KMS-11 (cell line): ENCODE results near the gene LTB4R.

ENCODE experiments used
- H2AFZ ChIP-seq: fragments of 200-600 bp; sonication (generic); 2 replicates; pipeline ENCODE4 v1.6.1; 2016; ENCODE audit warnings: antibody characterized with exemption, mixed run types, low read depth
- H3K27ac ChIP-seq: fragments of 200-600 bp; sonication (generic); 2 replicates; pipeline ENCODE4 v1.6.1; 2016; ENCODE audit warnings: mild to moderate bottlenecking, mixed run types
- H3K27me3 ChIP-seq: fragments of 200-600 bp; sonication (generic); 2 replicates; pipeline ENCODE4 v1.6.1; 2017; ENCODE audit warnings: mild to moderate bottlenecking, low read depth, mixed run types, moderate library complexity; ENCODE audit not compliant: insufficient read depth
- H3K36me3 ChIP-seq: fragments of 200-600 bp; sonication (generic); 2 replicates; pipeline ENCODE4 v1.6.1; 2017; ENCODE audit warnings: mild to moderate bottlenecking, mixed run types; ENCODE audit not compliant: insufficient read depth
- H3K4me1 ChIP-seq: fragments of 200-600 bp; sonication (generic); 2 replicates; pipeline ENCODE4 v1.6.1; 2016; ENCODE audit warnings: mild to moderate bottlenecking, low read depth, mixed run types; ENCODE audit not compliant: poor library complexity, severe bottlenecking
- H3K4me2 ChIP-seq: fragments of 200-600 bp; sonication (generic); 2 replicates; pipeline ENCODE4 v1.7.0; 2016; ENCODE audit warnings: mild to moderate bottlenecking, mixed run types
- H3K4me3 ChIP-seq: fragments of 200-600 bp; sonication (generic); IDR thresholded peaks from 2 replicates; pipeline ENCODE4 v1.6.1; 2017; ENCODE audit warnings: low read depth, low read length, mixed read lengths; ENCODE audit not compliant: insufficient read depth
- H3K79me2 ChIP-seq: fragments of 200-600 bp; sonication (generic); 2 replicates; pipeline ENCODE4 v1.6.1; 2016; ENCODE audit warnings: low read depth, mixed run types; ENCODE audit not compliant: insufficient read depth
- H3K9ac ChIP-seq: fragments of 200-600 bp; sonication (generic); 2 replicates; pipeline ENCODE4 v1.6.1; 2016; ENCODE audit warnings: mild to moderate bottlenecking, mixed run types
- H4K20me1 ChIP-seq: fragments of 200-600 bp; sonication (generic); 2 replicates; pipeline ENCODE4 v1.6.1; 2016; ENCODE audit warnings: mild to moderate bottlenecking, mixed run types; ENCODE audit not compliant: insufficient read depth
- CTCF ChIP-seq: fragments of 200-600 bp; sonication (generic); conservative IDR thresholded peaks from 2 replicates; pipeline ENCODE4 v1.6.1; 2017; ENCODE audit warnings: low read depth, mild to moderate bottlenecking, antibody characterized with exemption, low read length, moderate library complexity, mixed read lengths

The LTB4R gene

DNA sequence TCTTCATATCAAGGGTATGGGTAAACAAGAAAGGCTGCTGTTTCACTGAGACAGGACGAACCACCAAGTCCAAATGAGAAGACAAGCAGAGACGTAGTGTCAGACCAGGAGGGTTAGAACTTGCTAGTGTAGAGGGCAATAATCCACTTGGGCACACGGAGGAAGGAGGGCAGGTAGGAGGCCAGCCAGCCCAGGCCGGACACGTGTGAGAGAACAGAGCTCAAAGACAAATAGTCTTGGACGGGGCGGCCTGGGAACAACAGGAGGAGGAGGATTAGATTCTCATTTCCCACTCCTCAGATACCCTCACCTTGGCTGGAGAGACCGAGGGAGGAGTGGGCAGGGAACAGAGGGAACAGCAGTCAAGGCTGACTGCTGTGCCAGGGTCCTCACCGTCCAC lies 20.6 kb upstream of the LTB4R start:
- Histone ChIP-seq H2AFZ (no peak overlapping the region), H3K9ac (no peak overlapping the region), H3K27me3 (no peaks in the 10 kb centered on the region), H3K27ac (no peak overlapping the region), H3K36me3 (no peaks in the 10 kb centered on the region), H3K4me1 (no peaks in the 10 kb centered on the region), H3K79me2 (no peaks in the 10 kb centered on the region), H3K4me3 (no peak overlapping the region), H3K4me2 (no peak overlapping the region), H4K20me1 (no peaks in the 10 kb centered on the region)
- no peak for TF ChIP-seq CTCF

DNA sequence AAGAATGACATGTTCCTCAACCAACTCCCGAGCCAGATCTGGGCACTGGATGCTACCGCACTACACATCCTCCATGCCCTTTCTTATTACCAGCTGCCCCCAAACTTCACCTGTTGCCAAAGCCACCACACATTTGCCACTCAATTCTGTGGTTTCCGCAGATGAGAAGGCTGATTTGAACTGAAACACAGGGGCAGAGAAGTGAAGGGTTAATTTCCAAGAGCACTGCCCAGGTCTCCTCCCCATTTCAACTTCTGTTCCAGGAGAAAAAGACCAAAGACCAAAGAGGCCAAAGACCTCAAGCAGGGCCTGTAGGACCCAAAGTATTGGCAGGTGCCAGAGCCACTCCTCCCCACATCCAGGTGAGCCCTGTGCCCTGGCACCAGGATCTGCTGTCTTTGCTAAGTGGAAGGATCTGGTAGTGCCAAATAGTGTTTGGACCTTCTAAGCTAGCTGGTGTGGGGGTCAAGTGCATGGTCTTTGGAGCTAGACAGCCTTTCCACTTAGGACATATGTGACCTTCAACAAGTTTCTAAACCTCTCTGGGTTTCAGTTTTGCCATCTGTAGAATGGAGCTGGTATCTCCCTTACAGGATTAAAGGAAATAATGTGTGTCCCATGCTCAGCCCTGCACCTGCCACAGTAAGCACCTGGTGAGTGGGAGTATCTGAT lies 19.7 kb upstream of the LTB4R start:
- no peak overlapping the region for H3K27ac ChIP-seq
- no peaks in the 10 kb centered on the region for H3K27me3 ChIP-seq
- no peaks in the 10 kb centered on the region for H3K79me2 ChIP-seq
- no peak overlapping the region for H2AFZ ChIP-seq
- no peaks in the 10 kb centered on the region for H4K20me1 ChIP-seq
- TF ChIP-seq CTCF = no peak
- no peaks in the 10 kb centered on the region for H3K36me3 ChIP-seq
- no peak overlapping the region for H3K4me2 ChIP-seq
- peaks cover under 1% of the 10 kb centered on the region for H3K4me1 ChIP-seq
- no peak overlapping the region for H3K4me3 ChIP-seq
- H3K9ac ChIP-seq = no peak overlapping the region

- H3K36me3 ChIP-seq = no peaks in the 10 kb centered on the region
- no peak overlapping the region for H3K4me3 ChIP-seq
These were observed 19.0 kb upstream of the LTB4R start for GRCh38 chr14:24292118-24292807.

DNA sequence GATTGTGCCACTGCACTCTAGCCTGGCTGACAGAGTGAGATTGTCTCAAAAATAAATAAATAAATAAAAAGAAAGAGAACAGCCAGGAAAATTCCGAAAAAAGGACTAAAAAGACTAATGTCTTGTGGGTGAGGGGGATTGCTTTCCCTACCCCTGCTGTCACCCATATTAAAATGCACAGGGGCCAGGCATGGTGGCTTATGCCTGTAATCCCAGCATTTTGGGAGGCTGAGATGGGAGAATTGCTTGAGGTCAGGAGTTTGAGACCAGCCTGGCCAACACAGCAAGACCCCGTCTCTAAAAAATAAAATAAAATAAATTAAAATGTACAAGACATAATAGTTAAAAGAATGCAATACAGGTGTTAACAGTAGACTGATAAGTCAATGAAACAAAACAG lies 17.8 kb upstream of the LTB4R start:
- Histone ChIP-seq H2AFZ (no peak overlapping the region), H3K4me1 (peaks cover 9% of the 10 kb centered on the region), H3K79me2 (no peaks in the 10 kb centered on the region), H4K20me1 (no peaks in the 10 kb centered on the region), H3K36me3 (no peaks in the 10 kb centered on the region), H3K4me3 (no peak overlapping the region), H3K4me2 (no peak overlapping the region), H3K27ac (no peak overlapping the region), H3K9ac (no peak overlapping the region), H3K27me3 (no peaks in the 10 kb centered on the region)
- no peak for TF ChIP-seq CTCF

More at GRCh38 chr14:24292118-24292807, 19.0 kb upstream of the LTB4R start:
- H3K79me2 ChIP-seq = no peaks in the 10 kb centered on the region
- H3K4me2 ChIP-seq = no peak overlapping the region
- no peaks in the 10 kb centered on the region for H4K20me1 ChIP-seq
- H3K27ac ChIP-seq = no peak overlapping the region
- no peak overlapping the region for H2AFZ ChIP-seq
- no peaks in the 10 kb centered on the region for H3K27me3 ChIP-seq
- peaks cover 7% of the 10 kb centered on the region for H3K4me1 ChIP-seq
- TF ChIP-seq CTCF = no peak
- no peak overlapping the region for H3K9ac ChIP-seq
